Duodenal mucosa (tissue), 2 donors: ENCODE results near the gene GNG7.
"Not testable (repeated sequence)": the region's sequence is repeated elsewhere in the genome, so short reads cannot be mapped to it uniquely, and the experiment has no call there.

Source experiments
- H3K27ac ChIP-seq: one replicate; pipeline ENCODE4 v1.7.0; 2013; ENCODE audit warnings: low read depth, low read length
- H3K27me3 ChIP-seq, 2 donors: one replicate each; pipeline ENCODE4 v1.7.0; 2013; ENCODE audit warnings: low read length in 2 of 2, control low read depth in 1 of 2; ENCODE audit not compliant: insufficient read depth in 2 of 2, control insufficient read depth in 1 of 2
- H3K36me3 ChIP-seq, 2 donors: one replicate each; pipeline ENCODE4 v1.7.0; 2013; ENCODE audit warnings: low read length in 2 of 2, control low read depth in 1 of 2; ENCODE audit not compliant: insufficient read depth in 2 of 2, control insufficient read depth in 1 of 2
- H3K4me1 ChIP-seq, 2 donors: one replicate each; pipeline ENCODE4 v1.7.0; 2013; ENCODE audit warnings: low read length in 2 of 2, control low read depth in 1 of 2; ENCODE audit not compliant: insufficient read depth in 2 of 2, control insufficient read depth in 1 of 2
- H3K4me3 ChIP-seq, 2 donors: one replicate each; pipeline ENCODE4 v1.7.0; 2013; ENCODE audit warnings: low read length in 2 of 2, low read depth in 1 of 2
- H3K9ac ChIP-seq, 2 donors: one replicate each; pipeline ENCODE4 v1.7.0; 2013; ENCODE audit warnings: low read length in 2 of 2, low read depth in 1 of 2
- H3K9me3 ChIP-seq, 2 donors: one replicate each; pipeline ENCODE4 v1.7.0; 2013; ENCODE audit warnings: low read length in 2 of 2, control low read depth in 1 of 2; ENCODE audit not compliant: control insufficient read depth in 1 of 2

The GNG7 gene

DNA sequence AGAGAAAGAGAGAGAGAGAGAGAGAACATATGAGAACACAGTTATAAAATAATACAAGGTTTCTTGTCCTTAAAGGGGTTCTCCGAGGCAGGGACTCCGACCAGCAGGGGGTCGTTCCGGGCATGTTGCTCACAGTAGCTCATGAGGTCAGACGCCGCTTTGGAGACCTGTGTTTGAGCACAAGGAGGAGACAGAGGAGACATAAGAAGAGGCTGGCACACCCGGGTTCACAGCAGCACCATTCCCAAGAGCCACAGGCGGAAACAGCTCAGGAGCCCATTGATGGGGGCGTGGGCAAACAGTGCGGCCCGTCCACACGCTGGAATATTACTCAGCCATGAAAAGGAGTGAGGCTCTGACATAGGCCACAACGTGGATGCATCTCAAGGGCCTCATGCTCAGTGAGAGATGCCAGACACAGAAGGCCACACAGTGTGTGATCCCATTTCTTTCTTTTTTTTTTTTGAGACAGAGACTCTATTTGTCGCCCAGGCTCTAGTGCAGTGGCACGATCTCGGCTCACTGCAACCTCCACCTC is 187.4 kb downstream of the GNG7 start:
- Histone ChIP-seq H3K4me1 (no peaks in the 10 kb centered on the region), H3K9ac (no peak overlapping the region), H3K27me3 (no peaks in the 10 kb centered on the region), H3K9me3 (no peaks in the 10 kb centered on the region), H3K4me3 (no peak overlapping the region), H3K27ac (no peak overlapping the region), H3K36me3 (no peaks in the 10 kb centered on the region)

DNA sequence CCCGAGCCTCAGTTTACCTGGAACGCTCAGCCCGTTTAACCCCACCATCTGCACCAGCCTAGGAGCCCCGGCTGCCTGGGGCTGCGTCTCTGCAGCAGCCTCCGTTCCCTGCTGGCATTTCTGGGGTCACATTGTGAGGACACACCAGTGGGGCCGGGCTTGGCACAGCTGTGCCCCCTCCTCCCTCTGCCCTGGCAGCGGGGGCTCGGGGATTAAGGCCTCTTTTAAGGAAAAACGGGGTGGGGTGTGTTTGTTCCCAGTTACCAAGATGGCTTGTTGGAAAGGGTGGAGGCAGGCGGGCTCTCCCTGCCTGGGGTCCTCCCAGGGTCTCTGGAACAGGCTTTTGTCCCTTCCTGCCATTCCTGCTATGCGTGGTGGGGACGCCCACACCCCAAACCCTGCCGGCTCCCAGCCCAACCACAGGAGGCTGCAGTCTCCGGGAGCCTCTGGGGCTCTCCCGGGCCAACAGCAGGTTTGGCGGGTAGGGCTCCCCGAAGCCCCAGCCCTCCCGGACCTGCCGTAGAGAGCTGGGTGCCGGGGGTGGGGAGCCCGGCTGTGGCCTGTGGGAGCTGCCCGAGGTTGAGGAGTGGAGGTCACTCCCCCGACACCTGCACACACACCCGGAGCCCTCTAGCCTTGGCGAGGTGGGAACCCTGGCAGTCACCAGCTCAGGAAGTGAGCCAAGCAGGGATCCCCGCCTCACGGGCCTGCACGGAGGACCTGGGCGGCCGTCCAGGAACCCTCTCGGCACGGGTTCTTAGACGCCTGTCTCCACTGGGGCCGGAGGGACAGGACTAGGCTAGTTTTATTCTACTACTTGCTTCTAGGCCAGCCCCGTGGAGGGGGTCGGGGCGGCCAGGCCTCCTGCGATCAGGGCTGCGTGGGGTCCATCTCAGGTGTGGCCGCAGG is 189.7 kb downstream of the GNG7 start:
- no peak overlapping the region for H3K27ac ChIP-seq
- H3K9me3 ChIP-seq: no peaks in the 10 kb centered on the region
- H3K4me1 ChIP-seq: no peaks in the 10 kb centered on the region
- H3K9ac ChIP-seq: no peak overlapping the region
- no peaks in the 10 kb centered on the region for H3K36me3 ChIP-seq
- no peak overlapping the region for H3K4me3 ChIP-seq
- no peaks in the 10 kb centered on the region for H3K27me3 ChIP-seq

DNA sequence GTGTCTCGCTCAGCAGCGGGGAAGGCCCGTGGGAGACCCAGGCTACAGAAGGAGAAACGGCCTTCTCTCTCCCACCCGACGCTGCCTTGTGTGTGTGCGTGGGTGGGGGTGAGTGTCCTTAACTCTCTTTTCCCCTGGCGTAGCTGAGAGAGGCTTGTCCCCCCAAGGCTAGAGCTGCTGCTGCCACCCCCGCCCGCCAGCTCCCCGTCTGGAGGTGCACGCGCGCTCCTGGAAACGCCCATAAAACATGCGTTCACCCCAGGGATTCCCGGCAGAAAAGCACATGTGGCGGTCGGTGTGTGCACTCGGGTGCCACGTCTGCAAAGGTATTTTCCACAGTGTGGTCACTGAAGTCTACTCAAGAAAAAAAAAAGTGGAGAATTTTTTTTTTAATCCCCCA is 190.5 kb downstream of the GNG7 start:
- H3K27me3 ChIP-seq: no peaks in the 10 kb centered on the region

DNA sequence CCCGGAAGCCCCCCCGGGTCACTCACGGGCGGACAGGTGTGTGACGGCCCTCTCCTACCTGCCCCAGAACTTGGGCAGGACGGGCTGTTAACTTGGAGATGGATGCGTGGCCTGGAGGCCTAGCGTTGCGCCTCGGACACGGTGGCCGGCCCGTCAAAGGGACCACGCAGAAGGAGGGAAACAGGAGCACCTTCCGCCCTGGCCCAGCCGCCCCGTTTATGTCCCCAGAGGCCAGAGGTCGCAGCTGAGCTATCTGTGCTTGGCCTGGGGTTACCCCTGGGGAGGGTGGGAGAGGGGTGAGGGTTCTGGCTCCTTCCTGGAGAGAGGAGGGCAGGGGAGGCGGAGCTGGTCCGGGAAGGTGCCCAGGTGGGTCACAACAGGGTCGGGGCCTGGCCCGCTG is 190.9 kb downstream of the GNG7 start:
- Histone ChIP-seq H3K27me3 (no peaks in the 10 kb centered on the region), H3K4me1 (peaks cover 0 to 5% of the 10 kb centered on the region in 2 donors), H3K9me3 (no peaks in the 10 kb centered on the region), H3K36me3 (no peaks in the 10 kb centered on the region), H3K27ac (no peak overlapping the region), H3K4me3 (no peak overlapping the region), H3K9ac (no peak overlapping the region)

More for the DNA sequence above, 190.5 kb downstream of the GNG7 start:
- Histone ChIP-seq H3K9me3 (no peaks in the 10 kb centered on the region), H3K4me3 (no peak overlapping the region), H3K9ac (no peak overlapping the region), H3K4me1 (peaks cover 0 to 3% of the 10 kb centered on the region in 2 donors), H3K36me3 (no peaks in the 10 kb centered on the region), H3K27ac (no peak overlapping the region)

DNA sequence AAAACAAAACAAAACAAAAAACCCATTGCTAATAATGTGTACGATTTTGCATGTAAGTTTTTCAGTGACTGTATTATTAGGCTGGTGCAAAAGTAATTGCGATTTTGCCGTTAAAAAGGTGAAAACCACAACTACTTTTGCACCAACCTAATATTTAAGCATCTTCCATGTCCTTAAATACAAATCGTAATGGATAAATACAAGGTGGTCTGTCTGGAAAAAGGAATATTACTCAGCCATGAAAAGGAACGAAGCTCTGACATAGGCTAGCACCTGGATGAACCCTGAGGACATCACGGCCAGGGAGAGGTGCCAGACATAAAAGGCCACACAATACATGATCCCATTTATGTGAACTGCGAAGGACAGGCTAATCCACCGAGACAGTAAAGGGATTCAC is 193.4 kb downstream of the GNG7 start:
- H3K36me3 ChIP-seq: no peaks in the 10 kb centered on the region
- H3K4me1 ChIP-seq: peaks cover 0 to 5% of the 10 kb centered on the region in 2 donors
- H3K4me3 ChIP-seq: no peak overlapping the region
- no peaks in the 10 kb centered on the region for H3K9me3 ChIP-seq
- H3K27me3 ChIP-seq: no peaks in the 10 kb centered on the region
- no peak overlapping the region for H3K9ac ChIP-seq
- H3K27ac ChIP-seq: no peak overlapping the region

DNA sequence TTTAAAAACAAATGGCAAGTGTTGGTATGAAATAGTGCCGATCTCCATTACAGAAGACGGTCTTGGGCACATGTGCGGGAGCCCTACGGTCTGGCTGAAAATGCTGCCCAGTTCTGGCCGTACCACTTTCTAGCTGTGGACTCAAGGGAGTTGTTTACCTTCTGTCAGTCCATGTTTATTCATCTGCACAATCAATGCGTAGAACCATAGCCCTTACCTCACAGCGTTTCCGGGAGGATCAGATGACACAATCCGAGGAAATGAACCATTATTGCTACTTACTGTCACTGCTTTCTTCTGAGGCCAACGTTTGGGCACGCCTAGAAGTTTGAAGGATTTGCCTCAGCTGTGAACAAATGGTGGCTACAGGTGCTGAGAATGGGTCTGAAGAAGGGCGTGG is 195.4 kb downstream of the GNG7 start:
- Histone ChIP-seq H3K4me1 (peaks cover 0 to 5% of the 10 kb centered on the region in 2 donors), H3K4me3 (peak overlapping the region; percentile 3 to 43), H3K9ac (no peak overlapping the region), H3K27ac (no peak overlapping the region), H3K9me3 (no peaks in the 10 kb centered on the region), H3K27me3 (no peaks in the 10 kb centered on the region), H3K36me3 (no peaks in the 10 kb centered on the region)

DNA sequence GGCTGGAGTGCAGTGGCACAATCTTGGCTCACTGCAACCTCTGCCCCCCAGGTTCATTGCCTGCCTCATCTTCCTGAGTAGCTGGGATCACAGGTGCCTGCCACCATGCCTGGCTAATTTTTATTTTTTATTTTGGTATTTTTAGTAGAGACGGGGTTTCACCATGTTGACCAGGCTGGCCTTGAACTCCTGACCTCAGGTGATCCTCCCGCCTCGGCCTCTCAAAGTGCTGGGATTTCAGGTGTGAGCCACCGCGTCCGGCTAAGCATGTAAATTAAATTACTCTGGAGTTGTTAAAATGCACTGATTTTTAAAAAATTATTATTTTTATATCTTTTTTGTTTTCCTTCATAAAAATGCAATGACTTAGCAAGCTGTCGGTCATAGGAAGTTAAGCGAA is 195.8 kb downstream of the GNG7 start:
- not testable (repeated sequence) for H3K4me3 ChIP-seq, H3K27ac ChIP-seq, H3K4me1 ChIP-seq, H3K9me3 ChIP-seq, H3K9ac ChIP-seq, H3K27me3 ChIP-seq, H3K36me3 ChIP-seq

DNA sequence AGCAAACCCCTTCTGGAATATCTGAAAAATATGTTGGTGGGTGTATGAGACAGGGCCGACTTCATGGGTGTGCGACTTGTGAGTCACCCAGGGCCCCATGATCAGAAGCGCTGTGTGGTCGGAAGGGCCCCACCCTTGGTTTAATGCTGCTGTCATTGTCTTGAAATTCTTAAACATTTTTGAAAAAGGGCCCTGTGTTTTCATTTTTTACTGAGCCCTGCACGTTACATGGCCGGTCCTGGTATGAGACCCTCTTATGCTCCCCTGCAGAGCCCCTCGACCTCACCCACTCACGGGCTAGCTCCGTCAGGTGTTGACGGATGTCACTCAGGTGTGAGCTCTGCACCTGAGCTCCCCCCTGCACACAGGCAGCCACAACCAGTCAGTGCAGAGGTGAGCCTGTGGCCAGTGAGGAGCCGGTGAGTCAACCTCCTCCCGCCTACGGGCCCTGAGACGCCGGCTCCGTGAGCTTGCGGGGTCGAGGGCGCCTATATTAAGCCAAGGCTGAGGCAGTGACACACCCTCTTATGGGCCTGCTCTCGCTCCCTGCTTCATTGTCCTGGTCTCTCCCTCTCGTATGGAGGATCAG is 198.9 kb downstream of the GNG7 start:
- no peaks in the 10 kb centered on the region for H3K27me3 ChIP-seq
- H3K36me3 ChIP-seq: no peaks in the 10 kb centered on the region
- H3K4me1 ChIP-seq: peaks cover 0 to 5% of the 10 kb centered on the region in 2 donors
- H3K9ac ChIP-seq: no peak overlapping the region
- no peak overlapping the region for H3K4me3 ChIP-seq
- H3K27ac ChIP-seq: no peak overlapping the region
- no peaks in the 10 kb centered on the region for H3K9me3 ChIP-seq

DNA sequence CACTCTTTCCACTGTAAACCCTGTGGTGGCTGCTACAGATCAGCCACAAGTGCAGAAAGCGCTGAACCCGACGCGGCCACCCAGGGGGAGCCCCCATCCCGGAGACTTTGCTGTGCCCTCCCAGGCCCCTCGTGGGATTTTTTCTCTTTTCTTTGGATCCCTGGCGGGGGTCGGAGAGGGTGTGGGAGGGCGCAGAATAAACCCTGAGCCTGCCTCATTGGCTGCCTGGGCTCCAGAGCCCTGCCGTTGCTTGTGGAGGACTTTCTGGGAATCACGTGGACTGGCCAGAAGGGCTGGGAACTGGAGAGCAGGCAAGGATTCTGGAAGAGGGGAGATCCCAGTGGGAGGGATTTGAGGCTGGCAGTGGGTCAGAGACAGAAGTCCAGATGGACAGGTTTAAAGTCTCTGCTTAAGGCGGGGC is 201.6 kb downstream of the GNG7 start:
- Histone ChIP-seq H3K27me3 (no peaks in the 10 kb centered on the region), H3K36me3 (no peaks in the 10 kb centered on the region), H3K9me3 (no peaks in the 10 kb centered on the region), H3K27ac (no peak overlapping the region), H3K4me3 (no peak overlapping the region), H3K4me1 (peaks cover 3% of the 10 kb centered on the region in 2 donors), H3K9ac (no peak overlapping the region)

DNA sequence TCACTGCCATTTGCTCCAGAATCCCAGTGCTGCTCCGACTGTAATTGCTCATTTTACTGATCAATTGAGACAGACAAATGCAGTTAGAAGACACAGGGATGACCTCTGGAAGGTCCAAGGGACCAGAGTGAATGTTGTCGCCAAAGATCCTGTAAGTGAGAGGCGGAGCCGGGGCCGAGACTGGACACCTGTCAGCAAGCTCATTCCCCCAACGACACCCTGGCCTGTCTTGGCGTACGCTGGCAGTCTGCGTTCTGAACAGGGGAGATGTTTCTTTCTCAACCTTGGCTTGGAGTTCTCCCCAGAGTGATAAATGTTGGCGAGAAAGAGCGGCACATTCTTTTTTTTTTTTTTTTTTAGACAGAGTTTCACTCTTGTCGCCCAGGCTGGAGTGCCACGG is 202.3 kb downstream of the GNG7 start:
- Histone ChIP-seq H3K4me1 (peaks cover 6 to 10% of the 10 kb centered on the region in 2 donors), H3K9ac (no peak overlapping the region), H3K27me3 (no peaks in the 10 kb centered on the region), H3K9me3 (no peaks in the 10 kb centered on the region), H3K36me3 (no peaks in the 10 kb centered on the region), H3K27ac (no peak overlapping the region), H3K4me3 (no peak overlapping the region)
